Muscle of back (tissue), 11 donors: ENCODE data around the gene BPTF. TPM values are rescaled to one million over a fixed set of nuclear protein-coding genes. Genes with fewer than 3 reads are reported as not detected.
A peak's percentile ranks its signal among the peaks of the same experiment; 100 is the strongest.
"Not testable (repeated sequence)": the region's sequence is repeated elsewhere in the genome, so short reads cannot be mapped to it uniquely, and the experiment has no call there.

Experiments used
- DNase-seq, 3 donors: peaks; one replicate each; pipeline versions ENCODE4 v3.0.0 to v3.0.0-alpha.2; 2013
- polyA plus RNA-seq, 10 donors: library from polyadenylated mRNA; unstranded; fragments of 120-200 nt; gene quantifications; one replicate each; pipeline ENCODE4 v1.2.1, GENCODE V29; 2013; ENCODE audit not compliant: insufficient read length in 10 of 10

The BPTF gene
- polyA plus RNA-seq, 10 donors: 53.7 to 82.2 (median 70.2) TPM

DNA sequence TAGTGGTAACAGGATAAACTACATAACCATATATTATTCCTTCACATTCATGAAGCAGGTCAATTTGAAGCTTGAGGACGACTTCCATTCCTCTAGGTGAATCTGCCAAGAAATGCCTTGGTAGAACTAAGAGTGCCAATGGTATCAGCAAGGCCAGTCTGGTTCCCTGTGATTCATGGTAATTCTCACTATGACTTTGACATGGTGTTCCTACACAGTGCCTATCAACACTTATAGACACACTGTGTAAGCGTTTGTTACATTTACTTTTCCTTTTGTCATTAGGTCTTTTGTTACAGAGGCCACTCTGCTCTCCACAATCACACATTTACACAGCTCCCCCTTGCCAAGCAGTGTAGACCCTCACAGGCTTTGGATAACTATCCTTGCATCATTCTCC, 136.9 kb downstream of the BPTF start:
- not testable (repeated sequence) for DNase-seq

DNA sequence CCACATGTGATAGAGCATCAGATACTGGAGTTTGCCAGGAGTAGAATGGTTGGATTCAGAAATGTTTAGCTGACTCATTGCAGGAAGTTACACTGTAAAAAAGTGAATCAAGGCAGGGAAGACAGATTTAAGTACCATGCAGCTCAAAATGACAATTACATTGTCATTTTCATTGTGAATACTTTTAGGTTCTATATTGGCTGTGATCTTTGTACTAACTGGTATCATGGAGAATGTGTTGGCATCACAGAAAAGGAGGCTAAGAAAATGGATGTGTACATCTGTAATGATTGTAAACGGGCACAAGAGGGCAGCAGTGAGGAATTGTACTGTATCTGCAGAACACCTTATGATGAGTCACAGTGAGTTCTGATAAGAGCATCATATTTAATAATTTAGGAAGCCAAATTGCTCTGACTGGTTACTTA, 137.9 kb downstream of the BPTF start:
- DNase-seq: peak; percentile 45 to 73 (median 59)

DNA sequence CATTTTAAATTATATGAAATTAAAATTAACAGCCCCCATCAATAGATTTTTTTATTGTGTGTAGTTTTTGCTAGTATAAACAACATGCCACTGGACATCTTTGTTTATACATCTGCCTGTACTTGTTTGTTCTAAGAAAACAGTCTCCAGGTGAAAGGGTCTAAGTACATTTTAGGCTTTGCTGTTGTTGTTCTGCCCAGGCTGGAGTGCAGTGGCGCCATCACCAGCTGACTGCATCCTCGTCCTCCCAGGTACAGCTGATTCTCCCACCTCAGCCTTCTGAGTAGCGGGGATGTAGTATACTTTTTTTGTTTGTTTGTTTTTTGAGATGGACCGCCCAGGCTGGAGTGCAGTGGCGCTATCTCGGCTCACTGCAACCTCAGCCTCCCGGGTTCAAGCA, 145.5 kb downstream of the BPTF start:
- DNase-seq: no peak

DNA sequence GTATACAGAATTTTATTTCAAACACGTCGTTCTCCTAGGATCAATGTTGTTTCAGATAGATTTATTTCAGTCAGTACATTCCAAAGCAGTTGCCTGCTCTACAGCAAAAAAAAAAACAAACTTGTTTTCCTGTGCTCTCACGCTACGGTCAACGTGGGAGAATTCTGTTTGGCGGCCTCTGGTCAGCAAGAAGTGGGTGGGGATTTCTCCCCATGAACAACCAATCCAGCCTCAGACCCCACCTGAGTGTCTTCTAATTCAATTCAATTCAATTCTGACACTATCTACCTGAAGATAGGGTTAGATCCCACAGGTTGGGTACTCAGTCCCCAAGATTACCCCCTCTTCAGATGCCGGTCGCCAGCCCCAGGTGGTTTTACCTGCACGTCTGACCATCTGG, 148.9 kb downstream of the BPTF start:
- no peak for DNase-seq

GRCh38 chr17:67974598-67975066, 149.3 kb downstream of the BPTF start:
- DNase-seq: no peak

- DNase-seq: not testable (repeated sequence)
These were observed 151.0 kb downstream of the BPTF start for GRCh38 chr17:67976306-67976705.

DNA sequence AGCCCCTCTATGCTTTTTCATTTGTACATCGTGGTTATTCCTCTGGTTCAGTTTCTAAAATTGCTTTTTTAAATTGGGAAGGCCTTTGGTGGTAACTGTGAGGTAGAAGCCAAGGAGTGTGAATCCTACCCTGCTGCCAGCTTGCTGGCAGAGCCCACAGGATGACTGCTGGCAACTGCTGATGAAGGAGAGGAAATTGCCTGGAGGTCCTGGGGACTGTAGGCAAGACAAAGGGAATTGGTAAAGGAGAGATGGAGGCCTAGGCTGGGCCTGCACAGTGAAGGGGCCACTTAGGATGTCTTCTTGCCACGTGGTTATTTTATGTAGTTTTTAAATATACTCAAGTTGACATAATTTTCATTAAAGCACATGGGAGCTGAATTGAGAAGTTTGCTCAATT, 155.2 kb downstream of the BPTF start:
- no peak for DNase-seq

- DNase-seq: not testable (repeated sequence)
These were observed 155.6 kb downstream of the BPTF start for GRCh38 chr17:67980883-67981282.

GRCh38 chr17:67982034-67982640, 156.8 kb downstream of the BPTF start:
- no peak for DNase-seq

GRCh38 chr17:67982686-67983382, 157.5 kb downstream of the BPTF start:
- no peak for DNase-seq

GRCh38 chr17:67983383-67983688, 158.0 kb downstream of the BPTF start:
- no peak for DNase-seq

DNA sequence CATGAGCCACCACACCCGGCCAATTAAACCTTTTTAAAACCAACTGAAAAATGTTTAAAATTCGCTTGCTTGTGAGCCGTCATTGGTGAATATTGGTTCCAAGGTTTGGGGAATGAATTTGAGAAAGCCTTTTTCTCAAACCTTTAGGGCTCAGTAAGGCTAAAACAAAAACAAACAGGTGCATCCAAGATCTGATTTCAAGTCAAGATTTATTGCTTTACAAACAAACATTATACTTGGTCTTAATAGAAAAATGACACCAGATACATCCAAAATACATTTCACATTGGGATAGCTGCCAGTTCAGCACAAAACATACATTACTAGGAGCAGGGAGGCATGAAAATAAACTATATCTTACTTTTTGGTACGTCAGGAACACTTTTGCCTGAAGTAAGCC, 165.6 kb downstream of the BPTF start:
- DNase-seq: no peak

- peak in 1 of 3 donors; percentile 13 for DNase-seq
These were observed 167.3 kb downstream of the BPTF start for GRCh38 chr17:67992548-67993152.

DNA sequence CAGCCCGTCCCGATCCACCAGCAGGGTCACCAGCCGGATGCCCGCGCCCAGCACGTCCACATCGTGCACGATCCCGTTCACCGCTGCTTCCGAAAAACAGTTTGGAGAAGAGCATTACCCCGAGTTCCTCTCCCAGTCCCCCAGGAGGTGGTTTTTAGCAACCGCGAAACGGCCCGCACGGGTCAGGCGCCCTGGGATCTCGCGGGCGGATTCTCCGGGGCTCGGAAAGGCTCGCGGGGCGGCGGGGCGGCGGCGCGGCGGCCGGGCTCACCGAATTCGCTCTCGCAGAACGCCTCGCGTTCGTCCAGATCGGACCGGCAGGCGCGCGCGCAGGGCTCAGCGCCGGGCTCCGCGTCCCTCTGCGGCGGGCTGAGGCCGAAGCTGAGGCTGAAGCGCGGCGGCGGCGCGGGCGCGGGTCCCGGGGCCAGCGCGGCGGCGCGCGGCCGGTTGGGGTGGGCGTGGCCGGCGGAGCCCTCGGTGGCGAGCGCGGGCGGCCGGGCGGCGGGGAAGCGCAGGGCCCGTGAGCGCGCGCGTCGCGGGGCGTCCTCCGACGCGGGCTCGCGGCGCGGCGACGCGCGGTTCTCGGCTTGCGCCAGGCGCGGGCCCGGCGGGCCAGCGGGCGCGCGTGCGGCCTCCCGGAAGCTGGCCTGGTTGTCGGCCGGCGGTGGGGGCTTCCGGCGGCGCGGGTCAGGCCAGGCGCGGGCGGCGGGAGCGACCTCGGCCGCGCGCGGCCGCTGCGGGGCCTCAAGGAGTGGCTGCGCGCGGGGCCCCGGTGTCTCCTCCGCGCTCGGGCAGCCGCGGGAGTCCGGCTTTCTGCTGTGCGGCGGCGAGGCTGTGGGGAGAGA, 168.1 kb downstream of the BPTF start:
- DNase-seq: peak; percentile 90 to 93 (median 93)

GRCh38 chr17:67993998-67994361, 168.7 kb downstream of the BPTF start:
- DNase-seq: no peak

- DNase-seq: peak in 2 of 3 donors; percentile 43 to 47
These were observed 169.7 kb downstream of the BPTF start for GRCh38 chr17:67994817-67995569.

DNA sequence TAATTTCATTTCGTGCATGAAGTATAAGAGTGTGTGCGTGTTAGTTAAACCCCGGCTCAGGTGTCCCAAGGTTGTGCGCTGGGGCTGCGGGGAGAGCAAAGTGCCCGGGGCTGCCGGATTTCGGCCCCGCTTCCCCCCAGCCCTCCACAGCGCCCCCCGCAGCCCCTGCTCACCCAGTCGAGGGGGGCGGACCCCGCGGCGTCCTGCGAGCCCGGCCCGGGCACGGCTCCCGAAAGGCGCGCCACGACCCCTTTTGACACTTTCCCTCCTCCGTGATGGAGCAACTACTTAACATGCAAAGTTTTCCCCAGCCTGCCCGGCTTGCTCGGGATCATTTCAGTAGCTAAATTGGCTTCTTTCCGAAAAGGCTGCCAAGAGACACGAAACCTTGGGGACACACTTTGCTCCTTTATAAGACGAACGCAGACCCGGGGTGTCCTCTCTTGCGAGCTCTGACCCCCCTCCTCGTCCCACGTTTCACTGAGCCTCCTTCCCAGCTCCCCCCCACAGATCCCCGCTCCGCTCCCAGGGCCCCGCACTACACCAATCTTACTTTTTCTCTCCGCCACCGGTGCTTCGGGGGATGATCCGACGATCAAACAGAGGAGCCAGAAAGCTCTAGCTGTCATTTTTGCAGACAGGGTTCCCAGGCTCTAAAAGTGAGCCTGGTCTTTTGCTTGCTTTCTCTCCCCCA, 170.4 kb downstream of the BPTF start:
- peak; percentile 18 to 73 (median 36) for DNase-seq

GRCh38 chr17:67996301-67997171, 171.2 kb downstream of the BPTF start, which contains the start of gene C17orf58:
C17orf58 (minus strand) TSS chr17:67996469; CDS start chr17:67996198, 271 bp downstream.
- peak in 2 of 3 donors; percentile 24 to 57 for DNase-seq

DNA sequence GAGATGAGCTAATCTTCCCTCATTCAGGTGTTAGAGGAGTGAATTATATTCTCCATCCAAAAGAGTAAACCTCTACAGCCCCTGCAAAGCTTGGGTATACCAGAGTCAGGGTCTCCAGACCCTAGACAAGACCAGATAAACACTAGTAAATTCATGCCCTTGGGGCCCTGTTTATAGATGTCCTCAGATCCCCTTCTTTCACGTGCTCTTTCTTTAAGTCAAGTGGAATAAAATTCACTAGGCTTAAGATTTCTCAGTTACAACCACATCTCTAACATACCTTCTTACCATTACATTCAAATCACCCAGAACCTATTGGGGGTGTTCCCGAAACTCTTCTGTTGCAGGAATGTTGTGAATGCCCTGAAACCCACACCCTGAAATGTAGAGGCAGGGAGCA, 173.2 kb downstream of the BPTF start:
- DNase-seq: no peak
